ENCODE results near the gene UXT. TPM values are rescaled to one million over a fixed set of nuclear protein-coding genes. Genes with fewer than 3 reads are reported as not detected.
A peak's percentile ranks its signal among the peaks of the same experiment; 100 is the strongest.

Gene UXT
- total RNA-seq, 1 experiment from 2014 or later, result 129 TPM

DNA sequence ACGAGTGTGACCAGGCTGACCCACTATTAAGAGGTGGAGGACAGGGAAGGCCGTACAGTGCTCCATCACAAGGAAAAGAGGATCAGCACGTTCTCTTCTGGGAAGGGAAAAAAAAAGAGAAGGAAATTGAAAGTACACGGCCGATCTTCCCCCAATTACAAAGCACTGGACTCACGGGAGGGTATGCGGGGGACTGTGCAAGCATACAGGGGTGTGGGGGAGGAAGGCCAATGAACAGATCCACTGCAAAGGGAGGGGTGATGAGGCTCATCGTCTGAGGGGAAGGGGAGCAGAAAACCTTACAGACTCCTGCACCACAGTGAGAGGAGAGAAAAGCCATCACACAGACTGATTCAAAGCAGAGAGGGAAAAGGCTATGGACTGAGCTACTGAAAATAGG is 9.7 kb downstream of the UXT start:
- CTCF ChIA-PET, result no interaction called here
- Histone ChIP-seq H3K27ac (ENCODE audit: low read length) (peak overlapping the region; percentile 76), H3K4me3 (ENCODE audit: low read depth in 2 of 2, low read length in 2 of 2) (peak overlapping the region; percentile 72 to 74), H3K36me3 (ENCODE audit: control insufficient read depth, insufficient read depth, low read length) (no peaks in the 10 kb centered on the region; the same call in 1 of the 2 replicates), H3K9me3 (ENCODE audit: control insufficient read depth, insufficient read depth, low read depth, low read length) (no peaks in the 10 kb centered on the region), H3K4me1 (ENCODE audit: control insufficient read depth, insufficient read depth, low read length) (0 out of 2 replicates have a peak, but pooled peaks cover 5% of the 10 kb centered on the region), H3K27me3 (ENCODE audit: control insufficient read depth, insufficient read depth, low read length) (no peaks in the 10 kb centered on the region)
- DNase-seq (ENCODE audit: low read depth, low spot score) (no peak), ATAC-seq (no peak)
- intact Hi-C loops (cut with micrococcal nuclease; ENCODE audit: unreplicated experiment), result no loop called here
- POLR2A ChIA-PET, result interaction anchor here (0.6 kb wide), 1 partner anchor 425 kb away, joined by 5 read pairs; no protein-coding TSS in a partner anchor
- no TSS peak for BruUV-seq (replicated peaks)
- TF ChIP-seq TCF7L2 (IDR thresholded peaks at IDR 0.05; ENCODE audit: low read depth, low read length) (no peak), POLR2AphosphoS5 (IDR thresholded peaks at IDR 0.05; ENCODE audit: low read depth, low read length) (no peak), SIN3A (IDR thresholded peaks at IDR 0.05; ENCODE audit: borderline replicate concordance, insufficient read depth, low read depth, low read length) (no peak)
- TF ChIP-seq, protein P1, sequence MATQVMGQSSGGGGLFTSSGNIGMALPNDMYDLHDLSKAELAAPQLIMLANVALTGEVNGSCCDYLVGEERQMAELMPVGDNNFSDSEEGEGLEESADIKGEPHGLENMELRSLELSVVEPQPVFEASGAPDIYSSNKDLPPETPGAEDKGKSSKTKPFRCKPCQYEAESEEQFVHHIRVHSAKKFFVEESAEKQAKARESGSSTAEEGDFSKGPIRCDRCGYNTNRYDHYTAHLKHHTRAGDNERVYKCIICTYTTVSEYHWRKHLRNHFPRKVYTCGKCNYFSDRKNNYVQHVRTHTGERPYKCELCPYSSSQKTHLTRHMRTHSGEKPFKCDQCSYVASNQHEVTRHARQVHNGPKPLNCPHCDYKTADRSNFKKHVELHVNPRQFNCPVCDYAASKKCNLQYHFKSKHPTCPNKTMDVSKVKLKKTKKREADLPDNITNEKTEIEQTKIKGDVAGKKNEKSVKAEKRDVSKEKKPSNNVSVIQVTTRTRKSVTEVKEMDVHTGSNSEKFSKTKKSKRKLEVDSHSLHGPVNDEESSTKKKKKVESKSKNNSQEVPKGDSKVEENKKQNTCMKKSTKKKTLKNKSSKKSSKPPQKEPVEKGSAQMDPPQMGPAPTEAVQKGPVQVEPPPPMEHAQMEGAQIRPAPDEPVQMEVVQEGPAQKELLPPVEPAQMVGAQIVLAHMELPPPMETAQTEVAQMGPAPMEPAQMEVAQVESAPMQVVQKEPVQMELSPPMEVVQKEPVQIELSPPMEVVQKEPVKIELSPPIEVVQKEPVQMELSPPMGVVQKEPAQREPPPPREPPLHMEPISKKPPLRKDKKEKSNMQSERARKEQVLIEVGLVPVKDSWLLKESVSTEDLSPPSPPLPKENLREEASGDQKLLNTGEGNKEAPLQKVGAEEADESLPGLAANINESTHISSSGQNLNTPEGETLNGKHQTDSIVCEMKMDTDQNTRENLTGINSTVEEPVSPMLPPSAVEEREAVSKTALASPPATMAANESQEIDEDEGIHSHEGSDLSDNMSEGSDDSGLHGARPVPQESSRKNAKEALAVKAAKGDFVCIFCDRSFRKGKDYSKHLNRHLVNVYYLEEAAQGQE (IDR thresholded peaks at IDR 0.05; ENCODE audit: insufficient read depth in 1 of 2, low read depth in 2 of 2, low read length in 1 of 2), result no peak
- TF ChIP-seq, protein P2, sequence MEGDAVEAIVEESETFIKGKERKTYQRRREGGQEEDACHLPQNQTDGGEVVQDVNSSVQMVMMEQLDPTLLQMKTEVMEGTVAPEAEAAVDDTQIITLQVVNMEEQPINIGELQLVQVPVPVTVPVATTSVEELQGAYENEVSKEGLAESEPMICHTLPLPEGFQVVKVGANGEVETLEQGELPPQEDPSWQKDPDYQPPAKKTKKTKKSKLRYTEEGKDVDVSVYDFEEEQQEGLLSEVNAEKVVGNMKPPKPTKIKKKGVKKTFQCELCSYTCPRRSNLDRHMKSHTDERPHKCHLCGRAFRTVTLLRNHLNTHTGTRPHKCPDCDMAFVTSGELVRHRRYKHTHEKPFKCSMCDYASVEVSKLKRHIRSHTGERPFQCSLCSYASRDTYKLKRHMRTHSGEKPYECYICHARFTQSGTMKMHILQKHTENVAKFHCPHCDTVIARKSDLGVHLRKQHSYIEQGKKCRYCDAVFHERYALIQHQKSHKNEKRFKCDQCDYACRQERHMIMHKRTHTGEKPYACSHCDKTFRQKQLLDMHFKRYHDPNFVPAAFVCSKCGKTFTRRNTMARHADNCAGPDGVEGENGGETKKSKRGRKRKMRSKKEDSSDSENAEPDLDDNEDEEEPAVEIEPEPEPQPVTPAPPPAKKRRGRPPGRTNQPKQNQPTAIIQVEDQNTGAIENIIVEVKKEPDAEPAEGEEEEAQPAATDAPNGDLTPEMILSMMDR (IDR thresholded peaks at IDR 0.05), result no peak
- in situ Hi-C loops (cut with HindIII; ENCODE audit: low pct_unique_long_range_greater_than_20kb, low sequenced_read_pairs), result no loop called here

DNA sequence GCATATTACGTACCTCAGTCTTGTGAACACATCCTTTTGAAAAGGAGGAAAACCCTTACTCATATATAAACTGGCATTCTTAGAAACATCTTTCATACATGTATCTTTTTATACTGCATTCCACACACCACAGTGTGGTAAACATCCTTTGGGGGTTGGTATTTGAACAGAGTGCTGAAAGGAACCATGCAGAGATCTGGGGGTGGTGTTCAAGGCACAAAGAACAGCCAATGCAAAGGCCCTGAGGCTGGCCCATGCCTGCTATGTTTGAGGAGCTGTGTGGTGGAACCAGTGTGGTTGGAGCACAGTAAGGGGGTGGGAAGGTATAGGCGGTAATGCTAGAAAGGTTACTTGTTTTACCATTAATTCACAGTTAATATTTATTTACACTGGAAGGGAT is 10.6 kb downstream of the UXT start:
- Histone ChIP-seq H3K9me3 (ENCODE audit: control insufficient read depth, insufficient read depth, low read depth, low read length) (no peaks in the 10 kb centered on the region), H3K27me3 (ENCODE audit: control insufficient read depth, insufficient read depth, low read length) (no peaks in the 10 kb centered on the region), H3K4me3 (ENCODE audit: low read depth in 2 of 2, low read length in 2 of 2) (peak overlapping the region in 1 of 2 experiments; percentile 8; a peak in 1 of 4 replicates), H3K4me1 (ENCODE audit: control insufficient read depth, insufficient read depth, low read length) (0 out of 2 replicates have a peak, but pooled peaks cover 5% of the 10 kb centered on the region), H3K36me3 (ENCODE audit: control insufficient read depth, insufficient read depth, low read length) (no peaks in the 10 kb centered on the region; the same call in 1 of the 2 replicates), H3K27ac (ENCODE audit: low read length) (no peak overlapping the region)
- in situ Hi-C loops (cut with HindIII; ENCODE audit: low pct_unique_long_range_greater_than_20kb, low sequenced_read_pairs), result no loop called here
- ATAC-seq (no peak), DNase-seq (ENCODE audit: low read depth, low spot score) (no peak)
- intact Hi-C loops (cut with micrococcal nuclease; ENCODE audit: unreplicated experiment), result no loop called here
- no peak for TF ChIP-seq SIN3A (IDR thresholded peaks at IDR 0.05; ENCODE audit: borderline replicate concordance, insufficient read depth, low read depth, low read length)
- TF ChIP-seq, protein P1 (IDR thresholded peaks at IDR 0.05; ENCODE audit: insufficient read depth in 1 of 2, low read depth in 2 of 2, low read length in 1 of 2), result no peak
- TF ChIP-seq POLR2AphosphoS5 (IDR thresholded peaks at IDR 0.05; ENCODE audit: low read depth, low read length), result no peak
- TF ChIP-seq, protein P2 (IDR thresholded peaks at IDR 0.05), result no peak
- no TSS peak for BruUV-seq (replicated peaks)
- ChIA-PET POLR2A (no interaction called here), CTCF (interaction anchor here (0.6 kb wide), 1 partner anchor 92 kb away, joined by 5 read pairs; no protein-coding TSS in a partner anchor)

All from Panc1 (cell line).